Measurements from ENCODE around the gene LMTK3.

GRCh38 chr19:48487948-48488347 lies 23.7 kb downstream of the LMTK3 start:
- TF ChIP-seq CTCF (IDR thresholded peaks at IDR 0.05 in 8 of 11, conservative IDR thresholded peaks at IDR 0.05 in 3 of 11) (no peak), POLR2AphosphoS5 (IDR thresholded peaks at IDR 0.05) (no peak)
